H1 (cell line): ENCODE results near the gene ZNF292. TPM values are rescaled to one million over a fixed set of nuclear protein-coding genes. Genes with fewer than 3 reads are reported as not detected.
A peak's percentile ranks its signal among the peaks of the same experiment; 100 is the strongest.

Experiments
- CTCF ChIA-PET: fragments of 300-600 bp; sonication (Branson Sonifier 250); formaldehyde crosslinking; loops from one replicate; lab custom pipeline; 2021; ENCODE audit not compliant: partially characterized antibody; lab: Charles Lee
- POLR2A ChIA-PET: fragments of 300-600 bp; sonication (Branson Sonifier 250); formaldehyde crosslinking; loops from one replicate; lab custom pipeline; 2021; ENCODE audit warnings: inconsistent platforms; ENCODE audit not compliant: partially characterized antibody; lab: Charles Lee
- DNase-seq, 2 experiments: peaks; one replicate each; pipeline versions ENCODE4 v3.0.0 to v3.0.0-alpha.2; 2010 to 2022; ENCODE audit warnings: low spot score in 2 of 2, low read depth in 1 of 2, mixed read lengths in 1 of 2
- FAIRE-seq: peaks from 2 replicates; lab custom pipeline; 2011; peaks lifted over from hg19 to GRCh38; lab: Jason Lieb, UNC
- H2AFZ ChIP-seq: 2 replicates; pipeline ENCODE4 v1.8.1; 2012; ENCODE audit warnings: low read length, inconsistent platforms
- H2AK5ac ChIP-seq: 2 replicates; pipeline ENCODE4 v1.6.1; 2013; ENCODE audit warnings: low read depth, low read length
- H2BK120ac ChIP-seq: replicated peaks from 2 replicates; pipeline ENCODE3; 2013; ENCODE audit warnings: low read depth, low read length, inconsistent platforms
- H2BK12ac ChIP-seq: 2 replicates; pipeline ENCODE4 v1.6.1; 2013; ENCODE audit warnings: low read depth, low read length
- H2BK15ac ChIP-seq: 2 replicates; pipeline ENCODE4 v1.6.1; 2013; ENCODE audit warnings: low read length
- H2BK20ac ChIP-seq: 2 replicates; pipeline ENCODE4 v1.6.1; 2013; ENCODE audit warnings: low read length
- H2BK5ac ChIP-seq: 2 replicates; pipeline ENCODE4 v1.6.1; 2013; ENCODE audit warnings: low read depth, low read length
- H3K14ac ChIP-seq: 2 replicates; pipeline ENCODE4 v1.6.1; 2013; ENCODE audit warnings: inconsistent platforms; ENCODE audit not compliant: insufficient read length
- H3K18ac ChIP-seq: 2 replicates; pipeline ENCODE4 v1.6.1; 2013; ENCODE audit warnings: low read length; ENCODE audit errors: extremely low read depth
- H3K23ac ChIP-seq: 2 replicates; pipeline ENCODE4 v1.6.1; 2013; ENCODE audit warnings: inconsistent platforms; ENCODE audit not compliant: insufficient read length
- H3K23me2 ChIP-seq: 2 replicates; pipeline ENCODE4 v1.6.1; 2013; ENCODE audit warnings: low read depth, low read length
- H3K27ac ChIP-seq: 2 replicates; pipeline ENCODE4 v1.6.1; 2011; ENCODE audit warnings: low read depth, low read length, inconsistent platforms
- H3K27me3 ChIP-seq, 4 experiments: replicated peaks in 1 of 4; 1 replicate in 1 of 4; 2 replicates in 3 of 4; pipeline versions ENCODE4 v1.6.1 to v1.8.1; 2011 to 2013; ENCODE audit warnings: low read length in 3 of 4, mild to moderate bottlenecking in 3 of 4, inconsistent platforms in 2 of 4, mixed read lengths in 2 of 4, moderate library complexity in 1 of 4; ENCODE audit not compliant: control insufficient read depth in 3 of 4, insufficient read depth in 3 of 4; ENCODE audit errors: extremely low read depth in 1 of 4
- H3K36me3 ChIP-seq, 4 experiments: 2 replicates each; pipeline versions ENCODE4 v1.6.1 to v1.8.1; 2011 to 2013; ENCODE audit warnings: mild to moderate bottlenecking in 4 of 4, low read length in 3 of 4, moderate library complexity in 2 of 4, control low read depth in 1 of 4, inconsistent platforms in 1 of 4; ENCODE audit not compliant: insufficient read depth in 4 of 4, control insufficient read depth in 2 of 4
- H3K4ac ChIP-seq: replicated peaks from 2 replicates; pipeline ENCODE3; 2013; ENCODE audit warnings: low read length, low read depth, mixed read lengths, inconsistent platforms; ENCODE audit not compliant: insufficient read length
- H3K4me1 ChIP-seq, 4 experiments: replicated peaks in 1 of 4; 1 replicate in 1 of 4; 2 replicates in 3 of 4; pipeline versions ENCODE4 v1.6.1 to v1.8.1; 2011 to 2013; ENCODE audit warnings: low read length in 3 of 4, inconsistent platforms in 2 of 4, mixed read lengths in 1 of 4; ENCODE audit not compliant: insufficient read depth in 4 of 4, control insufficient read depth in 3 of 4
- H3K4me2 ChIP-seq, 2 experiments: 2 replicates each; pipeline versions ENCODE4 v1.6.1 to v1.8.1; 2011 to 2013; ENCODE audit warnings: low read depth in 2 of 2, low read length in 2 of 2, control low read depth in 1 of 2, inconsistent platforms in 1 of 2, mild to moderate bottlenecking in 1 of 2; ENCODE audit not compliant: insufficient read depth in 1 of 2
- H3K4me3 ChIP-seq, 4 experiments: fragments of 200-600, 300-600 bp in 1 of 4; sonication (generic), shearing (Covaris generic), sonication (Bioruptor Twin) in 1 of 4; 2 replicates each; pipeline versions ENCODE4 v1.5.1 to v1.8.1; 2011 to 2016; ENCODE audit warnings: low read length in 4 of 4, low read depth in 3 of 4, control low read depth in 2 of 4, inconsistent platforms in 2 of 4, mild to moderate bottlenecking in 2 of 4, mixed read lengths in 1 of 4, moderate library complexity in 1 of 4; ENCODE audit not compliant: insufficient read depth in 2 of 4; ENCODE audit errors: extremely low read depth in 1 of 4
- H3K56ac ChIP-seq: replicated peaks from 2 replicates; pipeline ENCODE3; 2013; ENCODE audit warnings: low read depth, mild to moderate bottlenecking, mixed read lengths, low read length, inconsistent platforms; ENCODE audit not compliant: insufficient read length
- H3K79me1 ChIP-seq: 2 replicates; pipeline ENCODE4 v1.6.1; 2013; ENCODE audit warnings: low read depth, low read length, control low read depth
- H3K79me2 ChIP-seq, 2 experiments: 2 replicates each; pipeline versions ENCODE4 v1.6.1 to v1.8.1; 2012 to 2013; ENCODE audit warnings: low read length in 2 of 2, mild to moderate bottlenecking in 2 of 2, inconsistent platforms in 1 of 2; ENCODE audit not compliant: insufficient read depth in 2 of 2, control insufficient read depth in 1 of 2
- H3K9ac ChIP-seq, 4 experiments: replicated peaks in 1 of 4; 1 replicate in 1 of 4; 2 replicates in 3 of 4; pipeline versions ENCODE4 v1.6.1 to v1.8.1; 2011 to 2013; ENCODE audit warnings: low read depth in 3 of 4, low read length in 3 of 4, control low read depth in 2 of 4, mild to moderate bottlenecking in 2 of 4, moderate library complexity in 2 of 4, inconsistent platforms in 1 of 4; ENCODE audit errors: extremely low read depth in 1 of 4
- H3K9me3 ChIP-seq, 2 experiments: 2 replicates each; pipeline versions ENCODE4 v1.6.1 to v1.8.1; 2012 to 2013; ENCODE audit warnings: mild to moderate bottlenecking in 2 of 2, moderate library complexity in 2 of 2, control low read depth in 1 of 2, inconsistent platforms in 1 of 2, low read depth in 1 of 2, low read length in 1 of 2, mixed read lengths in 1 of 2; ENCODE audit not compliant: insufficient read depth in 2 of 2
- H4K20me1 ChIP-seq, 2 experiments: replicated peaks in 1 of 2; 2 replicates each; pipeline versions ENCODE3 to v1.8.1; 2011 to 2013; ENCODE audit warnings: inconsistent platforms in 2 of 2, low read length in 2 of 2, mild to moderate bottlenecking in 1 of 2; ENCODE audit not compliant: insufficient read depth in 2 of 2, control insufficient read depth in 1 of 2
- H4K5ac ChIP-seq: 2 replicates; pipeline ENCODE4 v1.6.1; 2013; ENCODE audit warnings: low read length, low read depth, mixed read lengths, inconsistent platforms; ENCODE audit not compliant: insufficient read length
- H4K8ac ChIP-seq: 2 replicates; pipeline ENCODE4 v1.8.0; 2013; ENCODE audit warnings: mild to moderate bottlenecking, moderate library complexity, low read length, inconsistent platforms; ENCODE audit not compliant: insufficient read depth; ENCODE audit errors: extremely low read depth
- H4K91ac ChIP-seq: replicated peaks from 2 replicates; pipeline ENCODE3; 2013; ENCODE audit warnings: low read length, mixed read lengths, inconsistent platforms; ENCODE audit not compliant: insufficient read length
- SAP30 ChIP-seq: fragments of 300-600 bp; sonication (generic); IDR thresholded peaks from 2 replicates; pipeline ENCODE4 v1.7.1; 2012; ENCODE audit warnings: low read length, moderate library complexity, mild to moderate bottlenecking, inconsistent platforms; ENCODE audit not compliant: insufficient read depth, insufficient replicate concordance
- WGBS, 2 experiments: shearing (Covaris generic) in 1 of 2; methylation state at CpG; one replicate each; pipeline versions ENCODE4 v1.1.6 to v1.1.7; 2013 to 2015; ENCODE audit warnings: low lambda C conversion rate in 2 of 2, mixed read lengths in 2 of 2, inconsistent platforms in 1 of 2, low coverage in 1 of 2, missing lambda C conversion rate in 1 of 2; ENCODE audit not compliant: insufficient replicate concordance in 2 of 2, insufficient coverage in 1 of 2, insufficient read length in 1 of 2; ENCODE audit errors: extremely low coverage in 1 of 2, missing lambda C conversion rate in 1 of 2; 5-methylcytosine and 5-hydroxymethylcytosine counted together
- polyA plus RNA-seq, 7 experiments: library from polyadenylated mRNA; depleted of rRNA in 3 of 7; stranded (reverse) in 5 of 7; unstranded in 2 of 7; fragments of >200 nt in 5 of 7; fragments of 200-250 nt in 2 of 7; gene quantifications; 1 replicate in 5 of 7; 2 replicates in 1 of 7; 4 replicates in 1 of 7; pipeline versions ENCODE4 v1.2.1 to v1.2.3, GENCODE V29; 2011 to 2013; ENCODE audit warnings: missing spikeins in 2 of 7, mixed read lengths in 2 of 7
- total RNA-seq: library from RNA; stranded (reverse); fragmentation: NEBNext Ultra II Directional; extraction: Animal tissue kit (Norgen Biotek cat#: 25700); gene quantifications from 2 replicates; pipeline ENCODE4 v1.2.1, GENCODE V29; 2021

Gene ZNF292
- total and polyA plus RNA-seq, 2 of the 8 experiments (the other 6 are each of a cell fraction or from before 2014, with no cell fraction given), result 6.8 to 44.2 TPM

GRCh38 chr6:87181903-87182302, 26.5 kb downstream of the ZNF292 start:
- H3K56ac ChIP-seq, result no peak overlapping the region
- no peak overlapping the region for H3K27ac ChIP-seq
- TF ChIP-seq SAP30, result no peak
- H3K36me3 ChIP-seq, result peaks cover 0 to 2% (median 0%) of the 10 kb centered on the region in 4 experiments; a peak in 2 of 8 replicates
- H3K9me3 ChIP-seq, result no peaks in the 10 kb centered on the region
- H3K79me2 ChIP-seq, result peaks cover 17 to 99% of the 10 kb centered on the region in 2 experiments
- no peak overlapping the region; a peak in 1 of 4 replicates for H3K4me2 ChIP-seq
- no peak overlapping the region for H2BK20ac ChIP-seq
- FAIRE-seq (no peak), DNase-seq (no peak)
- peaks cover 9% of the 10 kb centered on the region for H3K79me1 ChIP-seq
- H2AFZ ChIP-seq, result no peak overlapping the region
- H3K4me1 ChIP-seq, result peaks cover 6 to 28% (median 23%) of the 10 kb centered on the region in 4 experiments
- H3K14ac ChIP-seq, result no peak overlapping the region
- H2BK120ac ChIP-seq, result no peak overlapping the region
- no peak overlapping the region for H2AK5ac ChIP-seq
- H2BK12ac ChIP-seq, result no peak overlapping the region
- no peaks in the 10 kb centered on the region for H3K23me2 ChIP-seq
- H4K5ac ChIP-seq, result no peak overlapping the region
- H3K4ac ChIP-seq, result no peak overlapping the region
- H3K27me3 ChIP-seq, result no peaks in the 10 kb centered on the region
- H3K23ac ChIP-seq, result no peak overlapping the region
- no peak overlapping the region for H4K8ac ChIP-seq
- H3K4me3 ChIP-seq, result peak overlapping the region in 1 of 4 experiments; percentile 20; a peak in 1 of 8 replicates
- 83% methylated on average over 6 of the region's 6 CpGs; no CpG with 5 or more reads in 1 of the 2 experiments for WGBS, 2 experiments
- peaks cover 5 to 7% of the 10 kb centered on the region in 2 experiments for H4K20me1 ChIP-seq
- H3K9ac ChIP-seq, result no peak overlapping the region
- CTCF ChIA-PET, result interaction anchor here (1.3 kb wide), 1 partner anchor 8 kb away, joined by 5 read pairs; no protein-coding TSS in a partner anchor
- no peak overlapping the region for H4K91ac ChIP-seq
- no peak overlapping the region for H2BK5ac ChIP-seq
- no peak overlapping the region for H2BK15ac ChIP-seq
- no peak overlapping the region for H3K18ac ChIP-seq
- POLR2A ChIA-PET, result interaction anchor here (1.6 kb wide), 1 partner anchor 26 kb away, joined by 6 read pairs; the partner anchor contains the start of gene ZNF292
